ENCODE measurements around the gene DNAJC16. TPM values are rescaled to one million over a fixed set of nuclear protein-coding genes. Genes with fewer than 3 reads are reported as not detected.

The DNAJC16 gene
- total RNA-seq, 2 experiments from 2014 or later, result 9.1 to 16.8 TPM

DNA sequence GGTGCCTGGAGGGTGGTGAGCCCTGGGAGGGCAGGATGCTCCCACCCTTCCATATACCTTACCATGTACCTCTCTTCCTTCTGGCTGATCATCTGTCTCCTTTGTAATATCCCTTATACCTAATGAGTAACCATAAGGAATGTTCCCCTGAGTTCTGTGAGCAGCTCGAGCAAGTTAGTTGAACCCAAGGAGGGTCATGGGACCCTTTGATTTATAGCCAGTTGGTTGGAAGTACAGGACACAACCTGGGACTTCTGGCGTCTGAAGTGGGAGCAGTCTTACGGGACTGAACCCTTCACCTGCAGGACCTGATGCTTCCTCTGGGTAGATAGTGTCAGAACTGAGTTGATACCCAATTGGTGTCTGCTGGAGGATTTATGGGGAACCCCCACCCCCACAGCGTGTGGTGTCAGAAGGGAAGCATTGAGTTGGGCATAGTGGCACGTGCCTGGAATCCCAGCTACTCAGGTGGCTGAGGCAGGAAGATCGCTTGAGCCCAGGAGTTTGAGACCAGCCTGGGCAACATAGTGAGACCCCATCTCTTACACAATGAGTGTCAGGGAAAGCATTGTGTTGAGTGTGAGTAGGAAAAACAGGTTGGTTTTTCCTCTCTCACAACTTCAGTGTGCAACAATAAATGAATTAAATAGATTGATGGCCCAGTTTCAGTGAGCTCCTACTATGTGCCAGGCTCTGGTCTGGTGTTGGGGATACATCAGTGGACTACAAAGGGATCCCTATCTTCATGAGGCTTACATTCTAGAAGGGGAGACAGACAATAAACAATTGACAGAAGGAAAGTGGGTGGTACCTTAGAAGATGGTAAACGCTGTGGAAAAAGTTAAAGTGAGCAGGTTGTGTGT lies 16.0 kb downstream of the DNAJC16 start:
- Histone ChIP-seq H3K4me2 (ENCODE audit: low read length) (no peak overlapping the region), H3K9me2 (ENCODE audit: insufficient read depth, low read length) (no peaks in the 10 kb centered on the region), H4K20me1 (ENCODE audit: insufficient read depth, low read length) (no peaks in the 10 kb centered on the region), H3K9me3 (ENCODE audit: low read length) (no peaks in the 10 kb centered on the region), H3K4me1 (ENCODE audit: insufficient read depth, low read length, poor library complexity, severe bottlenecking) (no peaks in the 10 kb centered on the region), H3K4me3 (ENCODE audit: low read depth, low read length, poor library complexity, severe bottlenecking) (no peak overlapping the region), H3K36me3 (ENCODE audit: insufficient read depth, low read length) (peaks cover 71% of the 10 kb centered on the region), H2AFZ (ENCODE audit: low read length) (no peak overlapping the region), H3K27ac (ENCODE audit: low read depth, low read length, poor library complexity, severe bottlenecking) (no peak overlapping the region), H3K79me2 (ENCODE audit: insufficient read depth, low read depth, low read length) (no peaks in the 10 kb centered on the region)
- DNase-seq (ENCODE audit: low spot score), result no peak
- POLR2A ChIA-PET, result no interaction called here
- TF ChIP-seq CTCF (conservative IDR thresholded peaks at IDR 0.05; ENCODE audit: low read length), result no peak
- TF ChIP-seq EZH2phosphoT487 (IDR thresholded peaks at IDR 0.05; ENCODE audit: borderline replicate concordance, low read depth, low read length), result no peak
- intact Hi-C loops (cut with micrococcal nuclease; ENCODE audit: unreplicated experiment), result no loop called here
- CTCF ChIA-PET (ENCODE audit: unreplicated experiment), result no interaction called here
- BruUV-seq (replicated peaks), result no TSS peak

GRCh38 chr1:15543251-15543588 lies 16.6 kb downstream of the DNAJC16 start:
- H3K4me1 ChIP-seq (ENCODE audit: insufficient read depth, low read length, poor library complexity, severe bottlenecking), result no peaks in the 10 kb centered on the region
- BruUV-seq (replicated peaks), result no TSS peak
- ChIA-PET CTCF (ENCODE audit: unreplicated experiment) (no interaction called here), POLR2A (no interaction called here)
- H3K9me3 ChIP-seq (ENCODE audit: low read length), result no peaks in the 10 kb centered on the region
- TF ChIP-seq CTCF (conservative IDR thresholded peaks at IDR 0.05; ENCODE audit: low read length), result no peak
- TF ChIP-seq EZH2phosphoT487 (IDR thresholded peaks at IDR 0.05; ENCODE audit: borderline replicate concordance, low read depth, low read length), result no peak
- DNase-seq (ENCODE audit: low spot score), result no peak
- no peaks in the 10 kb centered on the region for H3K9me2 ChIP-seq (ENCODE audit: insufficient read depth, low read length)
- no peaks in the 10 kb centered on the region for H3K79me2 ChIP-seq (ENCODE audit: insufficient read depth, low read depth, low read length)
- no peaks in the 10 kb centered on the region for H4K20me1 ChIP-seq (ENCODE audit: insufficient read depth, low read length)
- H3K36me3 ChIP-seq (ENCODE audit: insufficient read depth, low read length), result peaks cover 74% of the 10 kb centered on the region
- H2AFZ ChIP-seq (ENCODE audit: low read length), result no peak overlapping the region
- no peak overlapping the region for H3K4me3 ChIP-seq (ENCODE audit: low read depth, low read length, poor library complexity, severe bottlenecking)
- H3K27ac ChIP-seq (ENCODE audit: low read depth, low read length, poor library complexity, severe bottlenecking), result no peak overlapping the region
- intact Hi-C loops (cut with micrococcal nuclease; ENCODE audit: unreplicated experiment), result no loop called here
- no peak overlapping the region for H3K4me2 ChIP-seq (ENCODE audit: low read length)

All from OCI-LY7 (cell line).